K562 (cell line): ENCODE measurements around the gene CRLF1. TPM values are rescaled to one million over a fixed set of nuclear protein-coding genes. Genes with fewer than 3 reads are reported as not detected.

Source experiments
- ATAC-seq: fragments of 200-7000 bp; cut with Tn5 transposase; 3 replicates; pipeline ENCODE4 v1.9.1; 2020; ENCODE audit warnings: moderate library complexity
- BruUV-seq: library from RNA; stranded (reverse); fragments of 400-500 nt; replicated peaks from 2 replicates; lab custom pipeline; 2021; lab: Mats Ljungman, UMichigan
- CTCF ChIA-PET: fragments of 300-600 bp; formaldehyde crosslinking; extraction: SDS; loops from one replicate; lab custom pipeline; 2021; ENCODE audit warnings: low intra/inter-chr PET ratio; lab: Yijun Ruan, JAX
- POLR2A ChIA-PET: fragments of 300-600, 350-650 bp; sonication (Branson Sonifier 250); formaldehyde crosslinking; extraction: SDS; loops from one replicate; lab custom pipeline; 2021; ENCODE audit warnings: antibody characterized with exemption, inconsistent platforms; lab: Yijun Ruan, JAX
- DNase-seq, 4 experiments: peaks; one replicate each; pipeline versions ENCODE4 v3.0.0 to v3.0.0-alpha.2; 2011 to 2018; ENCODE audit warnings: low spot score in 3 of 4, mixed read lengths in 3 of 4; ENCODE audit errors: extremely low read depth in 1 of 4
- FAIRE-seq: peaks from 2 replicates; lab custom pipeline; 2011; peaks lifted over from hg19 to GRCh38; lab: Jason Lieb, UNC
- H2AFZ ChIP-seq: 2 replicates; pipeline ENCODE4 v1.6.0; 2011; ENCODE audit warnings: low read depth, low read length, control low read depth, inconsistent platforms
- H3K27ac ChIP-seq: fragments of 200-600 bp; 3 replicates; pipeline ENCODE4 v1.8.0; 2011; ENCODE audit warnings: low read depth, mild to moderate bottlenecking, control low read depth, inconsistent platforms, low read length, moderate library complexity, mixed read lengths; ENCODE audit errors: extremely low read depth
- H3K27me3 ChIP-seq, 2 experiments: fragments of 300-600 bp in 1 of 2; 2 replicates in 1 of 2; 3 replicates in 1 of 2; pipeline versions ENCODE4 v1.6.0 to v1.8.0; 2011; ENCODE audit warnings: inconsistent platforms in 2 of 2, low read length in 2 of 2, mild to moderate bottlenecking in 1 of 2, mixed read lengths in 1 of 2, moderate library complexity in 1 of 2; ENCODE audit not compliant: control insufficient read depth in 2 of 2, insufficient read depth in 2 of 2
- H3K36me3 ChIP-seq: fragments of 300-600 bp; 3 replicates; pipeline ENCODE4 v1.8.0; 2011; ENCODE audit warnings: mild to moderate bottlenecking, low read length, inconsistent platforms; ENCODE audit not compliant: control insufficient read depth, insufficient read depth
- H3K4me1 ChIP-seq, 2 experiments: fragments of 200-600 bp in 1 of 2; replicated peaks in 1 of 2; 2 replicates in 1 of 2; 3 replicates in 1 of 2; pipeline versions ENCODE4 v1.5.1 to v1.8.0; 2011; ENCODE audit warnings: inconsistent platforms in 2 of 2, low read length in 2 of 2, mild to moderate bottlenecking in 1 of 2, mixed read lengths in 1 of 2, moderate library complexity in 1 of 2; ENCODE audit not compliant: control insufficient read depth in 2 of 2, insufficient read depth in 2 of 2
- H3K4me2 ChIP-seq: 2 replicates; pipeline ENCODE4 v1.6.1; 2011; ENCODE audit warnings: low read length, control low read depth, inconsistent platforms, mixed read lengths; ENCODE audit not compliant: insufficient read depth
- H3K4me3 ChIP-seq: fragments of 200-600 bp; sonication (generic), shearing (Covaris generic); 2 replicates; pipeline ENCODE4 v1.5.1; 2016; ENCODE audit warnings: control low read depth, inconsistent platforms
- H3K79me2 ChIP-seq: fragments of 200-600 bp; 3 replicates; pipeline ENCODE4 v1.8.0; 2011; ENCODE audit warnings: low read length, inconsistent platforms; ENCODE audit not compliant: control insufficient read depth, insufficient read depth
- H3K9ac ChIP-seq, 2 experiments: 2 replicates each; pipeline versions ENCODE4 v1.6.0 to v1.6.1; 2011; ENCODE audit warnings: low read depth in 2 of 2, low read length in 2 of 2, control low read depth in 1 of 2, inconsistent platforms in 1 of 2, mild to moderate bottlenecking in 1 of 2, mixed read lengths in 1 of 2; ENCODE audit not compliant: insufficient read depth in 1 of 2
- H3K9me1 ChIP-seq: one replicate; pipeline ENCODE4 v1.6.0; 2011; ENCODE audit warnings: inconsistent platforms, mild to moderate bottlenecking, low read length, moderate library complexity; ENCODE audit not compliant: control insufficient read depth, insufficient read depth
- H3K9me3 ChIP-seq: replicated peaks from 2 replicates; pipeline ENCODE4 v1.5.1; 2011; ENCODE audit warnings: low read depth, low read length, inconsistent platforms; ENCODE audit not compliant: control insufficient read depth, insufficient read depth
- H4K20me1 ChIP-seq: replicated peaks from 2 replicates; pipeline ENCODE4 v1.6.1; 2011; ENCODE audit warnings: low read length, inconsistent platforms, mixed read lengths; ENCODE audit not compliant: control insufficient read depth, insufficient read depth
- ARID2 ChIP-seq: fragments of 450-650 bp; IDR thresholded peaks from 2 replicates; pipeline ENCODE4 v1.6.1; 2017; ENCODE audit warnings: antibody characterized with exemption, mild to moderate bottlenecking
- BRCA1 ChIP-seq, 2 experiments: fragments of 450-650 bp in 1 of 2; sonication (generic) in 1 of 2; formaldehyde crosslinking in 1 of 2; IDR thresholded peaks; 2 replicates each; pipeline versions ENCODE4 v1.5.0 to v1.6.1; 2017 to 2020; ENCODE audit warnings: mild to moderate bottlenecking in 1 of 2, missing genetic modification reagents in 1 of 2
- CREBBP ChIP-seq: IDR thresholded peaks from one replicate; pipeline ENCODE4 v1.6.1; 2012; ENCODE audit warnings: low read depth, mild to moderate bottlenecking, control low read depth, inconsistent platforms, low read length
- EP300 ChIP-seq: IDR thresholded peaks from 2 replicates; pipeline ENCODE4 v1.6.1; 2012; ENCODE audit warnings: low read length, improper control_type of control experiment
- HDAC2 ChIP-seq: fragments of 450-650 bp; IDR thresholded peaks from 2 replicates; pipeline ENCODE4 v1.6.1; 2016; ENCODE audit warnings: mild to moderate bottlenecking
- ILF3 ChIP-seq: fragments of 450-650 bp; IDR thresholded peaks from 2 replicates; pipeline ENCODE4 v1.6.1; 2018; ENCODE audit warnings: antibody characterized with exemption, mild to moderate bottlenecking, moderate library complexity, borderline replicate concordance
- L3MBTL2 ChIP-seq: fragments of 450-650 bp; IDR thresholded peaks from 2 replicates; pipeline ENCODE4 v1.6.1; 2016; ENCODE audit warnings: mild to moderate bottlenecking, moderate library complexity
- SLC30A9 ChIP-seq: fragments of 250-450 bp; sonication (Bioruptor Pico); IDR thresholded peaks from 2 replicates; pipeline ENCODE4 v1.8.0; 2022; ENCODE audit warnings: mild to moderate bottlenecking, moderate library complexity
- SP2 ChIP-seq: IDR thresholded peaks from 2 replicates; pipeline ENCODE4 v1.6.1; 2011; ENCODE audit warnings: mild to moderate bottlenecking, low read depth, low read length, moderate library complexity; ENCODE audit not compliant: poor library complexity, severe bottlenecking; ENCODE audit errors: extremely low read depth
- SRF ChIP-seq, 2 experiments: fragments of 250-450, 450-650 bp in 1 of 2; sonication (Bioruptor Pico) in 1 of 2; sonication (generic) in 1 of 2; formaldehyde crosslinking; IDR thresholded peaks; 2 replicates each; pipeline versions ENCODE4 v1.5.0 to v1.5.1; 2020 to 2022; ENCODE audit warnings: mild to moderate bottlenecking in 1 of 2, missing genetic modification reagents in 1 of 2
- STAG1 ChIP-seq: sonication (generic); formaldehyde crosslinking; IDR thresholded peaks from 2 replicates; pipeline ENCODE4 v1.5.0; 2020; ENCODE audit warnings: missing genetic modification reagents, borderline replicate concordance
- ZNF347 ChIP-seq: fragments of 450-650 bp; formaldehyde crosslinking; IDR thresholded peaks from 2 replicates; pipeline ENCODE4 v1.4.0; 2020; ENCODE audit warnings: low read depth, mild to moderate bottlenecking, moderate library complexity
- ZNF354B ChIP-seq: fragments of 250-450 bp; sonication (Bioruptor Pico); IDR thresholded peaks from 2 replicates; pipeline ENCODE4 v1.4.0; 2020
- ZNF41 ChIP-seq: fragments of 250-450 bp; sonication (Bioruptor Pico); conservative IDR thresholded peaks from 2 replicates; pipeline ENCODE4 v1.4.0; 2020; ENCODE audit warnings: mild to moderate bottlenecking
- ZNF586 ChIP-seq: fragments of 450-650 bp; formaldehyde crosslinking; conservative IDR thresholded peaks from 2 replicates; pipeline ENCODE4 v1.4.0; 2020; ENCODE audit warnings: mild to moderate bottlenecking, moderate library complexity
- WGBS: fragments of 100-300 bp; shearing (Covaris generic); methylation state at CpG from one replicate; pipeline ENCODE4 v1.1.6; 2016; ENCODE audit warnings: low coverage, mixed read lengths; ENCODE audit not compliant: insufficient coverage; ENCODE audit errors: missing lambda C conversion rate; 5-methylcytosine and 5-hydroxymethylcytosine counted together
- in situ Hi-C: fragments of 300-500 bp; cut with MboI; formaldehyde crosslinking; loops from 4 replicates; pipeline ENCODE4 v1.15.0; 2018; ENCODE audit warnings: inconsistent platforms, mixed read lengths
- intact Hi-C: fragments of 100-400 bp; cut with micrococcal nuclease; formaldehyde crosslinking; loops from 2 replicates; pipeline ENCODE4 v1.14.2; 2022
- polyA plus RNA-seq, 8 experiments: library from polyadenylated mRNA; depleted of rRNA in 4 of 8; stranded (reverse) in 5 of 8; unstranded in 3 of 8; fragments of >200 nt; fragmentation: Nextera tagmentation in 2 of 8; fragmentation: Illumina TruSeq in 1 of 8; extraction: Ambion mirVana in 2 of 8; extraction: Trizol in 1 of 8; gene quantifications; 2 replicates each; pipeline versions ENCODE4 v1.2.1 to v1.2.3, GENCODE V29; 2011 to 2014; ENCODE audit warnings: inconsistent platforms in 1 of 8, missing spikeins in 1 of 8
- total RNA-seq, 7 experiments: library from RNA; depleted of rRNA in 6 of 7; stranded (reverse); fragments of >200 nt in 6 of 7; fragmentation: Illumina TruSeq in 2 of 7; extraction: Trizol in 2 of 7; gene quantifications; 2 replicates each; pipeline versions ENCODE4 v1.2.1 to v1.2.3, GENCODE V29; 2011 to 2021; ENCODE audit warnings: low replicate concordance in 1 of 7
- TF ChIP-seq, protein P1 (sequence below): fragments of 450-650 bp; conservative IDR thresholded peaks from 2 replicates; pipeline ENCODE4 v1.6.1; 2016; ENCODE audit warnings: missing genetic modification characterization, low read depth, mild to moderate bottlenecking, missing compliant biosample characterization, moderate library complexity
- TF ChIP-seq, protein P2 (sequence below): fragments of 250-450 bp; sonication (Bioruptor Pico); IDR thresholded peaks from 2 replicates; pipeline ENCODE4 v1.8.0; 2022; ENCODE audit warnings: moderate library complexity, mild to moderate bottlenecking, inconsistent platforms
- TF ChIP-seq, protein P3 (sequence below): fragments of 250-450 bp; sonication (Bioruptor Pico); IDR thresholded peaks from 2 replicates; pipeline ENCODE4 v1.8.0; 2022; ENCODE audit warnings: moderate library complexity, mild to moderate bottlenecking, inconsistent platforms
- TF ChIP-seq, protein P4 (sequence below): sonication (generic); formaldehyde crosslinking; IDR thresholded peaks from 2 replicates; pipeline ENCODE4 v1.8.1; 2023; ENCODE audit warnings: mild to moderate bottlenecking, missing genetic modification reagents

CRLF1 gene
- total and polyA plus RNA-seq, 9 of the 15 experiments (the other 6 are each of a cell fraction or from before 2014, with no cell fraction given): 0.85 to 3.6 (median 1.7) TPM

DNA sequence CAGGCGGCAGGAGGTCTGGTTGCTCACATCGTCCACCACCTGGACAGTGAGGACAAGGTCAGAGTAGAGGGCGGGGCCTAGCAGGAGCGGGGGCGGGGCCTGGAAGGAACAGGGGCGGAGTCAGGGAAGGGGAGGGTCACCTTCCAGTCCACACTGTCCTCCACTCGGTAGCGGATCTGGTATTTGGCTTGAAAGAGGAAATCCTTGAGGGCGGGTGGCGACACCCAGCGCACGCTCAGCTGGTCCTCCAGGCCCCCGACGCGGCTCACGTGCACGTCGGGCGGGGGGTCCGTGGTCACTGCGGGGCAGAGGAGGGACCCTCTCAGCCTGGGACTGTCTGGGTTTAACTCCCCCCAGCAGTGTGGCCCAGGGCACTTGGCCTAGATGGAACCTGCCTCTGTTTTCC is 9.8 kb downstream of the CRLF1 start:
- WGBS: 2% methylated on average over 19 of the region's 21 CpGs
- FAIRE-seq: peak; percentile 99
- H2AFZ ChIP-seq: peak overlapping the region; percentile 99
- H3K27me3 ChIP-seq: no peaks in the 10 kb centered on the region
- ChIA-PET POLR2A (interaction anchor here (0.8 kb wide), 1 partner anchor 9 kb away, joined by 3 read pairs; no protein-coding TSS in a partner anchor), CTCF (no interaction called here)
- ATAC-seq: peak; percentile 92
- peak overlapping the region; percentile 59; the same call in 2 of the 3 replicates for H3K27ac ChIP-seq
- H3K79me2 ChIP-seq: no peaks in the 10 kb centered on the region
- peak overlapping the region; percentile 77 for H3K4me2 ChIP-seq
- no peaks in the 10 kb centered on the region for H3K9me1 ChIP-seq
- in situ Hi-C loops: no loop called here
- peak overlapping the region; percentile 49 to 89 for H3K9ac ChIP-seq
- BruUV-seq: no TSS peak
- intact Hi-C loops: loop anchor here (10.0 kb wide), 1 partner anchor 248 kb away; no protein-coding TSS in a partner anchor
- no peaks in the 10 kb centered on the region for H4K20me1 ChIP-seq
- peaks cover 21 to 69% of the 10 kb centered on the region in 2 experiments for H3K4me1 ChIP-seq
- H3K36me3 ChIP-seq: no peaks in the 10 kb centered on the region; the same call in 2 of the 3 replicates
- no peaks in the 10 kb centered on the region for H3K9me3 ChIP-seq
- DNase-seq: peak; percentile 92 to 95 (median 94)
- 0 out of 2 replicates have a peak overlapping the region, but pooled peaks have one; percentile 16 for H3K4me3 ChIP-seq
- no peak for TF ChIP-seq STAG1 (CRISPR knock-in tag)
- no peak for TF ChIP-seq ILF3
- no peak for TF ChIP-seq CREBBP
- TF ChIP-seq L3MBTL2: peak; percentile 89
- no peak for TF ChIP-seq EP300
- TF ChIP-seq HDAC2: no peak
- TF ChIP-seq, protein P1, sequence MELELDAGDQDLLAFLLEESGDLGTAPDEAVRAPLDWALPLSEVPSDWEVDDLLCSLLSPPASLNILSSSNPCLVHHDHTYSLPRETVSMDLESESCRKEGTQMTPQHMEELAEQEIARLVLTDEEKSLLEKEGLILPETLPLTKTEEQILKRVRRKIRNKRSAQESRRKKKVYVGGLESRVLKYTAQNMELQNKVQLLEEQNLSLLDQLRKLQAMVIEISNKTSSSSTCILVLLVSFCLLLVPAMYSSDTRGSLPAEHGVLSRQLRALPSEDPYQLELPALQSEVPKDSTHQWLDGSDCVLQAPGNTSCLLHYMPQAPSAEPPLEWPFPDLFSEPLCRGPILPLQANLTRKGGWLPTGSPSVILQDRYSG (tag): no peak
- peak in 1 of 2 experiments; percentile 48; a peak in 1 of 4 replicates for TF ChIP-seq SRF (CRISPR knock-in tag; IDR thresholded peaks at IDR 0.05)
- no peak for TF ChIP-seq ZNF41 (CRISPR knock-in tag)
- TF ChIP-seq ZNF347 (CRISPR knock-in tag): no peak
- TF ChIP-seq ZNF354B (CRISPR knock-in tag): no peak
- TF ChIP-seq ARID2: no peak
- TF ChIP-seq, protein P2, sequence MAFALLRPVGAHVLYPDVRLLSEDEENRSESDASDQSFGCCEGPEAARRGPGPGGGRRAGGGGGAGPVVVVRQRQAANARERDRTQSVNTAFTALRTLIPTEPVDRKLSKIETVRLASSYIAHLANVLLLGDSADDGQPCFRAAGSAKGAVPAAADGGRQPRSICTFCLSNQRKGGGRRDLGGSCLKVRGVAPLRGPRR (CRISPR knock-in tag): no peak
- TF ChIP-seq SP2: peak; percentile 18
- no peak for TF ChIP-seq BRCA1 (IDR thresholded peaks at IDR 0.05)
- no peak for TF ChIP-seq BRCA1 (CRISPR knock-in tag; IDR thresholded peaks at IDR 0.05)
- TF ChIP-seq, protein P3, sequence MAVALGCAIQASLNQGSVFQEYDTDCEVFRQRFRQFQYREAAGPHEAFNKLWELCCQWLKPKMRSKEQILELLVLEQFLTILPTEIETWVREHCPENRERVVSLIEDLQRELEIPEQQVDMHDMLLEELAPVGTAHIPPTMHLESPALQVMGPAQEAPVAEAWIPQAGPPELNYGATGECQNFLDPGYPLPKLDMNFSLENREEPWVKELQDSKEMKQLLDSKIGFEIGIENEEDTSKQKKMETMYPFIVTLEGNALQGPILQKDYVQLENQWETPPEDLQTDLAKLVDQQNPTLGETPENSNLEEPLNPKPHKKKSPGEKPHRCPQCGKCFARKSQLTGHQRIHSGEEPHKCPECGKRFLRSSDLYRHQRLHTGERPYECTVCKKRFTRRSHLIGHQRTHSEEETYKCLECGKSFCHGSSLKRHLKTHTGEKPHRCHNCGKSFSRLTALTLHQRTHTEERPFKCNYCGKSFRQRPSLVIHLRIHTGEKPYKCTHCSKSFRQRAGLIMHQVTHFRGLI (CRISPR knock-in tag): no peak
- TF ChIP-seq SLC30A9: no peak
- TF ChIP-seq, protein P4, sequence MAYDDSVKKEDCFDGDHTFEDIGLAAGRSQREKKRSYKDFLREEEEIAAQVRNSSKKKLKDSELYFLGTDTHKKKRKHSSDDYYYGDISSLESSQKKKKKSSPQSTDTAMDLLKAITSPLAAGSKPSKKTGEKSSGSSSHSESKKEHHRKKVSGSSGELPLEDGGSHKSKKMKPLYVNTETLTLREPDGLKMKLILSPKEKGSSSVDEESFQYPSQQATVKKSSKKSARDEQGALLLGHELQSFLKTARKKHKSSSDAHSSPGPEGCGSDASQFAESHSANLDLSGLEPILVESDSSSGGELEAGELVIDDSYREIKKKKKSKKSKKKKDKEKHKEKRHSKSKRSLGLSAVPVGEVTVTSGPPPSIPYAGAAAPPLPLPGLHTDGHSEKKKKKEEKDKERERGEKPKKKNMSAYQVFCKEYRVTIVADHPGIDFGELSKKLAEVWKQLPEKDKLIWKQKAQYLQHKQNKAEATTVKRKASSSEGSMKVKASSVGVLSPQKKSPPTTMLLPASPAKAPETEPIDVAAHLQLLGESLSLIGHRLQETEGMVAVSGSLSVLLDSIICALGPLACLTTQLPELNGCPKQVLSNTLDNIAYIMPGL (CRISPR knock-in tag): no peak
- no peak for TF ChIP-seq ZNF586 (CRISPR knock-in tag)
